ENCODE data around the gene TMEM92.
"Not testable (repeated sequence)": the region's sequence is repeated elsewhere in the genome, so short reads cannot be mapped to it uniquely, and the experiment has no call there.

The TMEM92 gene

DNA sequence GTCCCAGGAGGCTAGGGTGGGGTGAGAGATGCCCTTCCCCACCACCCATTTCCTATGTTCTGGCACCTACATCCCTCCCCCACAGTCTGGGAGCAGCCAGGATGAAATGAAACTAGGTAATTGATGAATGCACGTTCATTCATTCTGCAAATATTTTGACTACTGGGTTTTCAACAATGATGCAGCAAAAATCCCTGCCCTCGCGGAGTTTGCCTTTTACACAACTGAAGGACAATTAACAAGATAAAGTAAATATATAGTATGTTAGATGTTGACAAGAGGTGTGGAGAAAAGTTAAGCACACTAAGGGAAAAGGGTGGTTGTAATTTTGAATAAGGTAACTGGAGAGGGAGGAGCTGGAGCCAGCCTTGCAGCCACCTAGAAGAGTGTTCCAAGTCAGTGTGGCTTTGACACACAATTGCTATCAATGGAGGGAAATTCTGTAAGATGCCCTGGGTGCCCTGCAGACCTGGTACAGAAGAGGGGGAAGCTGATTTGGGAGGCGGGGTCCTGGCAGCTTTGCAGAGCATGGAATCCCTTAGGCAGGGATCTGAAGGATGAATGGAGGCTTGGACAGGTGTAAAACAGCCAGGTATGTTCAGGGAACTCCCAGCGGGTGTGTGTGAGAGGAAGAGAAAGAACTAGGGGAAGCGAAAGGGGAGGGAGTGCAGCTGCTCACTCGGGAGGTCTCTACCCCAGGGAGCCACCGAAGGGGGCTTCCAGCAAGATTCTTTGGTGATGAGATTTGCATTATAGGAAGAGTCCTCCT lies 2.5 kb downstream of the TMEM92 start:
- DNase-seq (ENCODE audit: low read depth), result no peak

DNA sequence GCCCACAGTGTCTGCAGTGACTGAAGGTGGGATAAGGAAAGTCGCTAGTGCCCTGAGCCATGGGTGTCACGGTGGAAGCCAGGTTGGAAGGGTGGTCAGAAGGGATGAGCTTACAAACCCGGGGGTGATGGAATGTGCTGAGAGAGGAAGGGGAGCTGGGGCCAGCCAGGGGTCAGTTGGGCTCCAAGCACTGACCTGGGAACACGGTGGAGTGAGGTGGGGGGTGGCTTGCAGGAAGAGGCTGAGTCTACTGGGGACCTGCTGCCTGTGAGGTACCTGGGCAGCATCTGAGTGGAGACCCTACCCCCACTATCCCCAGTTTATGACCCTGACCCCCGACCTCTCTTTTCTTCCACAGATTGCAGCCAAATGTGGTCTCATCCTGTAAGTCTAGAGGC lies 3.1 kb downstream of the TMEM92 start:
- DNase-seq (ENCODE audit: low read depth), result no peak

DNA sequence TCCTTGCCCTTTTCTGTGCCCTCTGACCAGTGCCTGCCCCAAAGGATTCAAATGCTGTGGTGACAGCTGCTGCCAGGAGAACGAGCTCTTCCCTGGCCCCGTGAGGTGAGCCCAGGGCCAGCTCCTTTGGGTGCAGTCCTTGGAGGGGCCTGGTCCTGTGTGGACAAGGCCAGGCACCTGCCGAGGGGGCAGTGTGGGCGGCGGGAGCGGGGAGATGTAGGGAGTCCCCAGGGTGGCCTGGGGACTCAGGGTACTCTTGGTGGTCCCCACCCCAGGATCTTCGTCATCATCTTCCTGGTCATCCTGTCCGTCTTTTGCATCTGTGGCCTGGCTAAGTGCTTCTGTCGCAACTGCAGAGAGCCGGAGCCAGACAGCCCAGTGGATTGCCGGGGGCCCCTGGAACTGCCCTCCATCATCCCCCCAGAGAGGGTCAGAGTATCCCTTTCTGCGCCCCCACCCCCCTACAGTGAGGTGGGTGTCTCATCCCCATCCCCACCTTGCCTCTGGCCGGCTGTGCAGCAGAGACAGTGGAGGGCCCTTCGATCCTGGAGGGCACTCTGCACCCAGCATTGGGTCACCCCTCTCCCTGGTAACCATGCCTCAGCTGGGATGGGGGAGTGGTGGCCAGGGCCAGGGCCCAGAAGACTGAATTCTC lies 4.4 kb downstream of the TMEM92 start:
- DNase-seq (ENCODE audit: low read depth), result no peak

DNA sequence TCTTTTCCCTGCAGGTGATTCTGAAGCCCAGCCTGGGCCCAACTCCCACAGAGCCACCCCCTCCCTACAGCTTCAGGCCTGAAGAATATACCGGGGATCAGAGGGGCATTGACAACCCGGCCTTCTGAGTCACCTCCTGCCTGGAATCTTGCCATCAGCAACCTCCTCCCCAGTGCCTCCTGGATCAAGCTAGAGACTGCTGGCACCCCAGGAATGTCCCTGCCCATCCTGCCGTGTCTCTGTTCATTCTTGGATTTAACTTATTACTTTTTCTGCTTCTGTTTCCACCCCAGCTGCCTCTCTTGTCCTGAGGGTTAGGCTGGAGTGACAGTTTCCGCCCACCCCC lies 4.9 kb downstream of the TMEM92 start:
- no peak for DNase-seq (ENCODE audit: low read depth)

DNA sequence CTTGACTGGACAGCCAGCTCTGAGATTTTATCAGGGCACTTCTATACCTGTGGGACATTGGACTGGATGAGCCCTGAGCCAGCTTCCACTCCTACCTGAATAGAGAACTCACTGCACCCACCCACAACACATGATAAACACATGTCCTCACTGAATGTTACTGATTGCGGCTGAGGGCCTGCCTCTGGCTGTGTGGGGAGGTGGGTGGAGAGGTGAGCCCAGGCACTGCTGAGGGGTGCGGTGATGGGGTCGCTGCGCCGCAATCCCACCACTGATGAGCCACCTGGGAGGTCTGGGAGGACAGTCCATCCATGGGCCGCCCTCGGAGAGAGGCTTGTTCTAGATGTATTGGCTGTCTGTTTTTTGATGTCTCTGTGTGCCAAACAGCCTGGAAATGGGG lies 5.4 kb downstream of the TMEM92 start:
- no peak for DNase-seq (ENCODE audit: low read depth)

DNA sequence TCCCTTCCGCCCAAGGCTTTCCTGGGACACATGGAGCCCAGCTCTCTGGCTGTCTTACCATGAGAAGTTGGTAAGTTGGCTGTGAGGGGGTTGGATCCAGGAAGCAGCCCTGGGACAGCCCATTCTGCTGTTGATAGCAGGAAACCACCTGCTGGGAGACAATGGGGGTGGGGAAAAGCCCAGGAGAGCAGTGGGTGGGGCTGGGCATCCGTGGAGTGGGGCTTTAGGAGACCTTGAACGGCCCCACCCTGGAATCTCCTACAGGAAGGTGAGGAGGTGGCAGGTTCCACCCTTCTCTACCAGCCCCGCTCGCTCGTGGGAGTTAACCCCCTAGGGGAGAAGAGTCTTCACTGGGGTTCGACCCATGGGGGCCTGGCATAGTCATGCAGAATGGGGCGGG lies 5.8 kb downstream of the TMEM92 start:
- DNase-seq (ENCODE audit: low read depth), result no peak

DNA sequence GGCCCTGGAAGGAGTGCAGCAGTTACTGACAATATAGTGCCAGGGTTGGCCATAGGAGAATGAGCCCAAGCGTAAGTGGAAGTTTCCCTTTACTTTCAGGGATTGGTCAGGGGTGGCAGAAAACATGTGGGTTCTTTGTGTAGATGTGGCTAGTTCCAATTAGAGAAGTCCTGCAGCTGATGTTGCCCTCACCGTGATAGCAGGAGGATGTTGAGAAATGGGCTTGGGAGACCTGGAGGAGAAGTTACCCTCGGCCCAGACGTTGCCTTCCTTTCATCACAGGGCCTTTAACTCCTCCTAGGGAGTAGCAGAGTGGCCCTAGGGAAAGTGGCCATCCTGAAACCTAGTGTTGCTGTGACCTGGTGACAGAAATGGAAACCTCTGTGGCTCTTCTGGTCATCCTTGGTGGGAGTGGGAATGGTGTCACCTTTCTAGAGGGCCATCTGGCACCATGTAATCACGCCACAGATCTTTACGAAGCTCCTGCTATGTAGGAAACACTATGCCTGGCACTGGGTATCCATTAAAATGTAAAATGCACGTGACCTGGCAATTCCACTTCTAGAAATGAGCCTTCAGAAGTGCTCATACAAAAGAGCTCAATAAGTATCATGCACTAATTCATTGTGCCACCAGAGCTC lies 6.7 kb downstream of the TMEM92 start:
- no peak for DNase-seq (ENCODE audit: low read depth)

DNA sequence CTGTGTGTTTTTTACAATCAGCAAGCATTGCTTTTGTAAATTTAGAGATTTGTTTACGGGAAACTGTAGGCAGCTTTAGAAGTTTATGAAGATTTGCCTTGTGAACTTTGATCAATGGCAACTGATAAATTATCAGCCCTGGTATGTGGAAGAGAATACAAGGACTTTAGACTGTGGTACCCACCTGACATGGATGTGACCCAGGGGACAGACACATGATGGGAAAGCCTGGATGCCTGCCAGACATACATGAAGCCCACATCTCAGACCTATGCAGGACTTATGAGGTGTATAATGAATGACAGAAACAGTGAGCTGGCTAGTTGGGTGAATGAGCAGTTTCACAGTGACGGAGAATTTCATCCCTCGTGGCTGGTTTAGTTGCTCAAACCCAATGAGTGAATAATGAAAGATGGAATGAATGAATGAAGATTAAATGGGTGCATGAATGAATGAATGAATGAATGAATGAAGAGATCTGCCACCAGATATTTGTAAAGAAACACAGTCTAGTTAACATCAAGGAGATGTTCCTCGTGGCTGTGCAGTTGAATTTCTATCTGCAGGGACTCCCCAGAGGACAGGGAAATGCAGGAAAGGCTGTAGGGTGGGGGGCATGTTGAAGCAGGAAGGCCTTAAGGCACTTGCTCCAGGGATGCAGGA lies 7.6 kb downstream of the TMEM92 start:
- DNase-seq (ENCODE audit: low read depth), result no peak

DNA sequence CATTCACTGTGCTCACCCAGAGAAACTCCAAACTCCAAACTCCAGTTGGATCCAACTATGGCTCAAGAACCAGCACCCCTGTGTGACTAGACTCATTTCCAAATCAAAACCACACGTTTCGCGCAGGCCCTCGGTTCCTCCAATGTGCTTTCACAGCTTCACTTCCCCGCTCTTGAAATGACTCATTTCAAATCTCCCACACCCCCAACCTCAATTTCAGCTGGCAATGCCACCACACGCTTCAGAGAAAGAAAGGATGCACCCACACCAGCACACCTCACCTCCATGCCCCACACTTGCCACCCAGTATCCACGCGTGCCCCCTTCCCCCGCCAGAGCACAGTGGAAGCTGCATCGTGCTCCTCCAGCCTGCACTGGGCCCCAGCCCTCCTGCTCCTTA lies 9.0 kb downstream of the TMEM92 start:
- DNase-seq (ENCODE audit: low read depth), result no peak

DNA sequence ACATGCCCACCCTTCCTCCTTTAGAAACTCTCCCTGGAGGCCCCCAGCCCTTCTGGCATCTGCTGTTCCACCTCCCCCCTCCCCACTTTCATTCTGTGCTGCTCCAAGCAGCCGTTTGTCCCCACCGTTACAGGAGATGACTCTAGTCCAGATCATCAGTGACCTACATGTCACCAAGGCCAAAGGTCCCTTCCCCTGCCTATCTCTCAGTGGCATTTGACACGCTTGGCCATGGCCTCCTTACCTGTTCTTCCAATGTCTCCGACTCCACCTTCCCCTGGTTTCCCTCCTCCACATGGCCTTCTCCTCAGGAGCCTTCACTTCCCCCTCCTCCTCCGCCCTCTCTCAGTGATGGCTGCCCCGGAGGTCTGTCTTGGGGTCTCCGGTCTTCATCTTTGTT lies 9.4 kb downstream of the TMEM92 start:
- no peak for DNase-seq (ENCODE audit: low read depth)

DNA sequence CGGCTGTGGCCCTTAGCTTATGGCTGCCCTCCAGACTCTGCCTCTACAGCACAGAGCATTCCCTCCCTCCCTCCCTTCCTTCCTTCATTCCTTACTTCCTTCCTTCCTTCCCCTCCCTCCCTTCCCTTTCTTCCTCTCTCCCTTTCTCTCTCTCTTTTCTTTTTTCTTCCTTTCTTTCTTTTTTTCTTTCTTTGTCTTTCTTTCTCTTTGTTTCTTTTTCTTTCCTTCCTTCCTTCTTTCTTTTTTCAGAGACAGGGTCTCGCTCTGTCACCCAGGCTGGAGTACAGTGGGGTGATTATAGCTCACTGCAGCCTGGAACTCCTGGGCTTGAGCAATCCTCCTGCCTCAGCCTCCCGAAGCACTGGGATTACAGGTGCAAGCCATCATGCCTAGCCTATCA lies 11.7 kb downstream of the TMEM92 start:
- no peak for DNase-seq (ENCODE audit: low read depth)

DNA sequence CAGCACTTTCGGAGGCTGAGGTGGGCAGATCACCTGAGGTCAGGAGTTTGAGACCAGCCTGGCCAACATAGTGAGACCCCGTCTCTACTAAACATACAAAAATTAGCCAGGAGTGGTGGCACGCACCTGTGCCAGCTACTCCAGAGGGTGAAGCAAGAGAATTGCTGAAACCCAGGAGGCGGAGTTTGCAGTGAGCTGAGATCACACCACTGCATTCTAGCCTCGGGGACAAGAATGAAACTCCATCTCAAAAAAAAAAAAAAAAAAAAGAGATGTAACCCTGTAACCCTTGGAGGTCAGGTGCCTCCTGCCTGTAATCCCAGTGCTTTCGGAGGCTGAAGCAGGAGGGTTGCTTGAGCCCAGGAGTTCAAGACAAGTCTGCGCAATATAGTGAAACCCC lies 13.0 kb downstream of the TMEM92 start:
- DNase-seq (ENCODE audit: low read depth), result not testable (repeated sequence)

DNA sequence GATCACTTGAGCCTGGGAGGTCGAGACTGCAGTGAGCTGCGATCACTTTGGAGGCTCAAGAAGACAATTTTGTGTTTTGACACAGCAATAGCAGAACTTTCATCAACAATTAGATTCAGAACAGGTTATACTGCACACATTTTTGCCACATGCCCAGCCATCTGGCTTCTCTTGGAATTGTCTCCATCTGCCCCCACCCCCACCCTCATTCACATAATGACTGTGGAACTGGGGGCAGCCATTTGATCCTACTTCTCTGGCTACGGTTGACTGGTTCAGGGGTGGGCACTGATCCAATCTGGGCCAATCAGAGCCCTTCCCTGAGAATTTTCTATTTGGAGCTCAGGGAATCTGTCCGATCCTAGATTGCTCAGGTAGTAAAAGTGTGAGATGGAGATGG lies 14.0 kb downstream of the TMEM92 start:
- DNase-seq (ENCODE audit: low read depth), result no peak

DNA sequence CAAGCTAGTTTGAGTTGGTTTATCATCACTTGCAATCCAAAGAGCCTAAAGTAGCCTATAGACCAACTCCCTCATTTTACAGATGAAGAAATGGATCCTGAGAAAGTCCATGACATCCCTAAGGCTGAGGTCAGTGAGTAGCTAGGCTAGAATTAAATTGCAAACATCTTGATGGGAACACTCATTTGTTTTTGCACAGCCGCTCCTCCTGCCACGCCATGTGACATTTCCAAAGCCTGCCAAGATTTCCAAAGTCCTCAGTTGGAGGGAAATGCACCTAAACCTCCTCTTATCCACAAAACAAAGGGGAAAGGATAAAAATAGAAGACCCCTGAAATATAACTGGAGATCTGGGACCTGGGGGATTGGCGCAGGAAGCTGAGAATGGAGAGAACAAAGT lies 15.0 kb downstream of the TMEM92 start:
- no peak for DNase-seq (ENCODE audit: low read depth)

DNA sequence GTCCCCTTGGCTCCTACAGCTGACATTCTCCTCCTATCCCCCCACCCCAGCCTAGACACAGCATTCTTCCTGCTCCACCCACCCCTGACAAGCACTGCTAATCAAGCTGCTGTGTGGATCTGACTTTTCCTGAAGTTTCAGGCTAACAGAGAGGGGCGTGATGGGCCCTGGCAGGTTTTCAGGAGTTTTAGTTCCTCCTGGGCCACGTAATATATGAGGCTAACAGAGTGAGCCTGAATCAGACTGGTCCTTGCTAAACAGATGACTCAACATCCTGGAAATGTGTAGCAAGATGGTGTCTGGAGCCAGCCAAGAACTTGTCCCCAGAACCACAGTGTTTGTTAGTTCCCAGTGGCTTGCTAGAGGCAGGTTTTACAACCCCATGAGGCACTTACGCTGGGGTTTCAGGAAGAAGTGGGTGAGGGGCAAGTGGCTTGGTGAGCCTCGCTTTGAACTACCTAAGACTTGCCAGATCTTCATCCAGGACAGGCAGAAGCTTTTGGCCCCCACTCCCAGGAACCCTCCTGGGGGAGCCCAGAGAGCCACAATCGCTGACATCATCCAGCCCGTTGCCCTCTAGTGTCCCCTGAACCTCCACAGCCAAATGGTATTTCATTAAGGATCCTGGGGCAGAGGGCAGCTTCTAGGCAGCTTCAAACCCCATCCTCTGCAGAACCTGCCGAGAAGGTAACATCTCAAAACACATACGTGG lies 15.9 kb downstream of the TMEM92 start:
- DNase-seq (ENCODE audit: low read depth), result no peak

DNA sequence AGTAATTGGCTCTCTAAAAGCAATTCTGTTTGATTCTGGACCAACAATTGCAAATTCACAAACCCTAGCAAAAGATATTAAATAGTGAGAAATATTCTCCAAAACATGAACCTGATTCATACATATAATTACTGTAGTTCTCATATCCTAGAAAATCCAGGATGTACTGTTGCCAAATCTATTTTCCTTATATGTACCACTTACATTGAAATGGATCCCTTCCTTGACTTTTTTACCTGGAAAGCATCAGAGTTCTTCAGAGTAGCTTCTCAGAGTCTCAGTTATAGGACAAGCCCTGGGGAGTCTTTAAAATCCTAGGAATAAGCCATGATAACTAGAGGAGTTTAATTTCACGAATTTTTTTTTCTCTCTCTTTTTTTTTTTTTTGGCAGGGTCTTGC lies 16.7 kb downstream of the TMEM92 start:
- DNase-seq (ENCODE audit: low read depth), result no peak

DNA sequence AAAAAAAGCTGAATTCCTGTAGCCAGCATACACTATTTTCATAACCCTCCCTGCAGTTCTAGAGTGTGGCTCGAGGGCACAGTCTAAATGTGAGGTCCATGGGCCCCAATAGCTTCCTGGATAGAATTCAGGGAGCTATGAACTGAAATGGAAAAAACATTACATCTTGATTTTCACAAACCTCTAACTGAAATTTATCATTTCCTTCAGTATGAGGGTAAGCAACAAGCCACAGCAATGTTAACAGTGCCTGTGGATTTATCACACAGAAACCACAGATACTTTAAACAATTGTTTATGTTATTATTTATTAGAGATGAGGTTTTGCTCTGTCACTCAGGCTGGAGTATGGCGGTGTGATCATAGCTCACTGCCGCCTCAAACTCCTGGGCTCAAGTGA lies 18.2 kb downstream of the TMEM92 start:
- DNase-seq (ENCODE audit: low read depth), result no peak

DNA sequence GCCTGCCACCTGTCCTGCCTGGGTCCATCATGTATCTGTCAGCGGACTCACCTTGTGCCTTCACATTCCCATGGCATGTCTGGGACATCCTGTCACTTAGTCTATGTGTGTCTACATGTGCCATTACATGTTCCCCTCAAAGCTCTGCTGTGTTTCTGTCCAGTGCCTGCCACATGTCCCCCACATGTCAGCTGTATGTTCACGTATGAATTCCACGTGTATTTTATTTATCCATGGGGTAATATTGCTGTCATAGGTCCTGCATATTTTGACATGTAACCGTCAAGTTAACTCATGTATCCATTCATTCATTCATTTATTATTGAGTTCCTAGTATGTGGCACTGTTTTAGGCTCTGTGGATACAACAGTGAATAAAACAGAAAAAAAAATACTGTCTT lies 20.8 kb downstream of the TMEM92 start:
- DNase-seq (ENCODE audit: low read depth), result no peak

DNA sequence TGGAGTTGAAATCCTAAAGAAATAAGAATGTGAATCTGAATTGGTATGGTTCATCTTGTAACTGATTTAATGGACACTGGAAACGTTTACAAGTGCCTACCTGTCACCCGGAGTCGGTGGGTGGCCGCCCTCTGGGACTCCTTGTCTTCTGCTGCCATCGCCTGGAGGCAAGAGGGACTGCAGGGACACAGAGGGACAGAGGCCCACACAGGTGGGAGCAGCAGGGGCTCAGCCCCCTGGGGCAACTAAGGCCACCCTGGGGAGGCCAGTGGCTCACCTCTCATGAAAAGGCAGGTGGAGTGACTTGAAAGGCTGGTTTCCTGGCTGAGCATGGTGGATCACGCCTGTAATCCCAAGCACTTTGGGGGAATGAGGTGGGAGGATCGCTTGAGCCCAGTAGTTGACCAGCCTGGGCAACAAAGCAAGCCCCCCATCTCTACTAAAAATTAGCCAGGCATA lies 23.2 kb downstream of the TMEM92 start:
- peak; percentile 64 for DNase-seq (ENCODE audit: low read depth)

DNA sequence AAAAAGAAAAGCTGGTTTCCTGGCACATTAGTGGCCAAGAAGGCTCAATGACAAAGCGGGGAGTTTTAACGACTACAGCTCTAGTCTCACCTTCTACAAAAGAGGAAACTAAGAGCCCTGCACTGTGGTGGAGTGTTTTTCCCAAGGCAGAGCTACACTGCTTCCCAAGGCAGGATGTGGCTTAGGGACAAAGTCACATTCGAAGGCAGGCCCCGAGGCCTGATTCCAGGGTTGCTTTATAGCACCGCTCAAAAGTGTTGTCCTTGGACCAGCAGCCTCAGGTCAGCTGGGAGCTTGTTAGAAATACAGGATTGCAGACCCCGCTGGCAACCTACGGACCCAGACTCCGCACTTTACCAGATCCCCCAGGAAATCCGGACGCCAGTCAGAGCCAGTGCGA lies 23.8 kb downstream of the TMEM92 start:
- no peak for DNase-seq (ENCODE audit: low read depth)

DNA sequence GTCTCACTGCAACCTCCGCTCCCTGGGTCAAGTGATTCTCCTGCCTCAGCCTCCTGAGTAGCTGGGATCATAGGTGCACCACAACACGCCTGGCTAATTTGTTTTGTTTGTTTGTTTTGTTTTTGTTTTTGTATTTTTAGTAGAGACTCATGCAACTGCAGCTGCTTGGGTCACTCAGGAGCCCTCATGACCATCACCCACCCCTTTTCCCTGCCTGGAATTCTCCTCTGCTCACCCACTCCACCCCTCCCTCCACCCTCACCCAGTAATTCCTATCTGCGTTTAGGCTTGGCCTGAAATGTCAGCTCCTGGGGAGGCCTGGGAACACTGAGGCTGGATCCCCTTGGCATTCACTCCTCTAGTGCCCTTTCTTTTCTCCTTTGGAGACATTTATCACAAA lies 25.5 kb downstream of the TMEM92 start:
- DNase-seq (ENCODE audit: low read depth), result no peak

DNA sequence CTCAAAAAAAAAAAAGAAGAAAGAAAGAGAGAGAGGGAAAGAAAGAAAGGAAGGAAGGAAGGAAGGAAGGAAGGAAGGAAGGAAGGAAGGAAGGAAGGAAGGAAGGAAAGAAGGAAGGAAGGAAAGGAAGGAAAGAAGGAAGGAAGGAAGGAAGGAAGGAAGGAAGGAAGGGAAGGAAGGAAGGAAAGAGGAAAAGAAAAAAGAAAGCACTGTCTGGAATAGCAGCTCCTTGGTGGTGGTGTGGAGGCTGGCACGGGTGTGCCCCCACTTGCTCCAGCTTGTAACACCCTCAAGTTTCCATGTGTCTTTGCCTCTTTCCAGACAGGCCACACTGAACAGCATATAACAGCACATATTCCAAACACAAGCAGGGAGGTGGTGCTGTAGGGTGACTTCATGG lies 26.6 kb downstream of the TMEM92 start:
- DNase-seq (ENCODE audit: low read depth), result not testable (repeated sequence)

All from activated T-helper 9 cell treated with anti-CD3 and anti-CD28 coated beads, Interleukin-2, amount 50 U/mL, for 16 hours (primary cell).